GM21381 (cell line): ENCODE measurements around the gene ACER3.

ENCODE experiments used
- ATAC-seq: cut with Tn5 transposase; IDR thresholded peaks from one replicate; pipeline ENCODE4 v1.9.1; 2021; ENCODE audit warnings: mild to moderate bottlenecking, moderate library complexity; ENCODE audit not compliant: unreplicated experiment

Gene ACER3

DNA sequence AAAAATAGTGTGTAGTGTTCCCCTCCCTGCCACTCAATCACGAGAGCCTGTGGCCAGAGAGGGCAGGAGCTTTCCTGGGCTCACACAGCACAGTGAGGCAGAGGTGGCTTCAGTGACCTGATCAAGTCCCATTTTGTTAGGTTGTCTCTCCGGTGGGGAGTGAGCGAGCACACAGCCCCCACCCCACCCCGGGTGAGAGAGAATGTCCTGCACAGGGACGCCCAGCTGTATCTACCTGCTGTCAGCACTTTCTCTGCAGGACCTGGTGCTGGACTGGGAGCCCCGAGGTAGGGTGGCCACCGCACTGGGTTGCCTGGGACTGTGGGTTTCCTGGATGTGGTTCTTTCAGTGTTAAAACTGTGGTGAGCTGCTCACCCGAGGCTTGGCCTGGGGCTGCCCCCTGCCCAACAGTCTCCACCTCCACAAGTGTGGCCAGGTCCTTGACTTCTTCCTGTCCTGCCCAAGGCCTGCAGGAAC lies 212.2 kb downstream of the ACER3 start:
- no peak for ATAC-seq

GRCh38 chr11:77073328-77074001 lies 212.7 kb downstream of the ACER3 start:
- ATAC-seq = no peak

GRCh38 chr11:77074205-77074604 lies 213.5 kb downstream of the ACER3 start:
- no peak for ATAC-seq

DNA sequence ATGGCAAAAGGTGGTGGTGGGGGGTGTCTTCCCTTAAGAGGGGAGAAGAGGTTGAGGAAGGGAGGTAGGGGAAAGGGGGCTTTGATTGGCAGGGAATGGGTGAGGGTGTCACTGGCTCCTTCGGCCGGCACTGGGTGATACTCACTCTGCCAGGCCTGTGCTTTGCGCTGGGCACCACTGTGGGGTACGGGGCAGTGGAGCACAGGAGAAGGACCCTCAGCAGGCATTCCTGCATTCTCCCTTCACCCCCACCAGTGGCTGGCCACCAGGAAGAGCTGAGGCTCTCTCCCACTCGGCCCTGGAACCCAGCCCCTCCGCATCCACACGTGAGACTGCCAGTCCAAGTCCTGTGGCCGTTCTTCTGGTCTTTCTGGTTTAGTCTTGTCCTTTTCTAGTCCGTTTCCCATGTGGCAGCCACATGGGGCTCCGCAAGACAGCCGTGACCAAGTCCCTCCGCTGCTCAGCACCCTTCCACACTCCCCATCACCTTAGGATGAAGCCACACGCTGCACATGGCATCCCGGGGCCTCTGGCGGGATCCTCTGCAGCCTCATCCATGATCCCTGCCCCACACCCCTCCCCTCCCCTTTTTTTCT lies 214.0 kb downstream of the ACER3 start:
- no peak for ATAC-seq

DNA sequence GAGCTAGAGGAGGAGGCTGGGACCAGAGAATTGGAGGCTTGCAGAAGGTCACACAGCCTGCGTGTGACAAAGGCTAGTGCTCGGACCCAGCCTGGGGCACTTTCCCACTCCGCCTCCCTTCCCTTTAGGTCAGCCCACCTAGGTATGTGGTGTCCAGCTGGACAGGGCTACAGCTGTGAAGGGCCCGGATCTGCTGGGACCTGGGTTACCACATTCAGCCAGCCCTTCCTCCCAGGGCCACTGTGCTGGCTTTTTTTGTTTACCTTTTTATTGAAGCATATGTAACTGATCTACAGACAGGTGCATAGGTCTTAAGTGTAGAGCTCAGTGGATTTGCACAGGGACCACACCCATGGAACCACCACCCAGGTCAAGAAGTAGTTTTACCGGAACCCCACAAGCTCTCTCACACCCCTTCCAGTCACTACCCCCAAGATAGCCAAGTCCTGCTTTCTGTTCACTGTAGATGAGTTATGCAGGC lies 214.7 kb downstream of the ACER3 start:
- ATAC-seq = no peak
